ENCODE measurements around the gene SETX. TPM values are rescaled to one million over a fixed set of nuclear protein-coding genes. Genes with fewer than 3 reads are reported as not detected.

Gene SETX
- total RNA-seq, 2 donors from 2014 or later = 57.9 to 78.5 TPM

GRCh38 chr9:132324425-132324824, 30.4 kb downstream of the SETX start:
- DNase-seq (ENCODE audit: low spot score) = no peak

GRCh38 chr9:132319421-132320110, 35.2 kb downstream of the SETX start:
- H3K36me3 ChIP-seq = peaks cover 7% of the 10 kb centered on the region

More at GRCh38 chr9:132324425-132324824, 30.4 kb downstream of the SETX start:
- Histone ChIP-seq H3K4me3 (no peak overlapping the region), H3K4me1 (ENCODE audit: control insufficient read depth in 1 of 2, low read depth in 2 of 2) (peaks cover 5 to 6% of the 10 kb centered on the region in 2 donors), H3K9me3 (no peaks in the 10 kb centered on the region), H3K27ac (no peak overlapping the region), H3K36me3 (peaks cover 20% of the 10 kb centered on the region), H3K27me3 (replicated peaks; ENCODE audit: insufficient read depth) (no peaks in the 10 kb centered on the region)
- TF ChIP-seq CTCF (IDR thresholded peaks at IDR 0.05) = no peak
- no peak for ATAC-seq (ENCODE audit: insufficient number of reproducible peaks, low FRiP score, low read depth)

GRCh38 chr9:132312873-132313272, 41.9 kb downstream of the SETX start:
- ATAC-seq (ENCODE audit: insufficient number of reproducible peaks, low FRiP score, low read depth) (no peak), DNase-seq (ENCODE audit: low spot score) (no peak)
- H3K4me1 ChIP-seq (ENCODE audit: control insufficient read depth in 1 of 2, low read depth in 2 of 2) = no peaks in the 10 kb centered on the region
- no peaks in the 10 kb centered on the region for H3K9me3 ChIP-seq
- TF ChIP-seq CTCF (IDR thresholded peaks at IDR 0.05) = no peak
- H3K36me3 ChIP-seq = peaks cover 37% of the 10 kb centered on the region
- H3K27me3 ChIP-seq (replicated peaks; ENCODE audit: insufficient read depth) = no peaks in the 10 kb centered on the region
- H3K27ac ChIP-seq = no peak overlapping the region
- H3K4me3 ChIP-seq = no peak overlapping the region

More at GRCh38 chr9:132319421-132320110, 35.2 kb downstream of the SETX start:
- Histone ChIP-seq H3K4me1 (ENCODE audit: control insufficient read depth in 1 of 2, low read depth in 2 of 2) (peaks cover 6 to 7% of the 10 kb centered on the region in 2 donors), H3K27ac (no peak overlapping the region), H3K9me3 (no peaks in the 10 kb centered on the region), H3K27me3 (replicated peaks; ENCODE audit: insufficient read depth) (no peaks in the 10 kb centered on the region), H3K4me3 (no peak overlapping the region)
- TF ChIP-seq CTCF (IDR thresholded peaks at IDR 0.05) = no peak
- DNase-seq (ENCODE audit: low spot score) (no peak), ATAC-seq (ENCODE audit: insufficient number of reproducible peaks, low FRiP score, low read depth) (no peak)

GRCh38 chr9:132312426-132312825, 42.4 kb downstream of the SETX start:
- no peak for ATAC-seq (ENCODE audit: insufficient number of reproducible peaks, low FRiP score, low read depth)
- H3K36me3 ChIP-seq = peaks cover 37% of the 10 kb centered on the region
- H3K4me1 ChIP-seq (ENCODE audit: control insufficient read depth in 1 of 2, low read depth in 2 of 2) = no peaks in the 10 kb centered on the region
- no peak overlapping the region for H3K27ac ChIP-seq
- TF ChIP-seq CTCF (IDR thresholded peaks at IDR 0.05) = no peak
- H3K4me3 ChIP-seq = no peak overlapping the region
- no peaks in the 10 kb centered on the region for H3K27me3 ChIP-seq (replicated peaks; ENCODE audit: insufficient read depth)
- no peak for DNase-seq (ENCODE audit: low spot score)
- no peaks in the 10 kb centered on the region for H3K9me3 ChIP-seq

GRCh38 chr9:132311978-132312377, 42.8 kb downstream of the SETX start:
- TF ChIP-seq CTCF (IDR thresholded peaks at IDR 0.05) = no peak
- H3K4me3 ChIP-seq = no peak overlapping the region
- peaks cover 37% of the 10 kb centered on the region for H3K36me3 ChIP-seq
- DNase-seq (ENCODE audit: low spot score) (no peak), ATAC-seq (ENCODE audit: insufficient number of reproducible peaks, low FRiP score, low read depth) (no peak)
- H3K9me3 ChIP-seq = no peaks in the 10 kb centered on the region
- no peaks in the 10 kb centered on the region for H3K27me3 ChIP-seq (replicated peaks; ENCODE audit: insufficient read depth)
- H3K4me1 ChIP-seq (ENCODE audit: control insufficient read depth in 1 of 2, low read depth in 2 of 2) = no peaks in the 10 kb centered on the region
- no peak overlapping the region for H3K27ac ChIP-seq
